Measurements from ENCODE around the gene KNG1. TPM values are rescaled to one million over a fixed set of nuclear protein-coding genes. Genes with fewer than 3 reads are reported as not detected.

The KNG1 gene
- total RNA-seq, 4 donors from 2014 or later = not detected

GRCh38 chr3:186724911-186725310 lies 7.8 kb downstream of the KNG1 start:
- WGBS, 2 donors = 86 to 87% methylated on average over 12 of the region's 12 CpGs
- intact Hi-C loops (cut with DNase I; ENCODE audit: low total_unique reads) = no loop called here
- no peak for DNase-seq (ENCODE audit: low spot score in 2 of 2)
- no peak for TF ChIP-seq CTCF (IDR thresholded peaks at IDR 0.05)
- no peak for TF ChIP-seq POLR2A (IDR thresholded peaks at IDR 0.05)
- no peak overlapping the region for H3K4me3 ChIP-seq (ENCODE audit: low read depth, poor library complexity, severe bottlenecking)

DNA sequence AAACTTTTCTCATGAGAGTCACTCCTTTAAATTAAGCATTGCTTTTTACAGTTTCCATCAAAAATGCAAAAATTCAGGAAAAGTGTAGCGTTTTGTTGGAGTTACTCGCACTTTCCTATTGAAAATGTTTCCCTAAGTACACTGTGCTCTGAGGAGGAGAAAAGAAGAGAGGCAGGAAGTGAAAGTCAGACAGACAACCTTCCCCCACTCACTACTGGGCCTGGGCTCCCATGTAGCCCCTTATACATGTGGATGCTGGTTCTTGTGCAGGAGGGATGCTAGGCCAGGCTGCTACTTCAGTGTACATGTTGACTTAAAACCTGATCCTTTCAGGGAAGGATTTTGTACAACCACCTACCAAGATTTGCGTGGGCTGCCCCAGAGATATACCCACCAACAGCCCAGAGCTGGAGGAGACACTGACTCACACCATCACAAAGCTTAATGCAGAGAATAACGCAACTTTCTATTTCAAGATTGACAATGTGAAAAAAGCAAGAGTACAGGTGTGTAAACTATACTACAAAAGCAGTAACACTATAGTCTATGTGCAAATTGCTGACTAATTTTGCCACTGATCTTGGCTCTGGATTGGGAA lies 15.1 kb downstream of the KNG1 start:
- WGBS, 2 donors = 89 to 90% methylated on average over 4 of the region's 4 CpGs
- intact Hi-C loops (cut with DNase I; ENCODE audit: low total_unique reads) = no loop called here
- no peak overlapping the region for H3K4me3 ChIP-seq (ENCODE audit: low read depth, poor library complexity, severe bottlenecking)
- TF ChIP-seq CTCF (IDR thresholded peaks at IDR 0.05) (no peak), POLR2A (IDR thresholded peaks at IDR 0.05) (no peak)
- DNase-seq (ENCODE audit: low spot score in 2 of 2) = no peak

- 85 to 89% methylated on average over 7 of the region's 7 CpGs for WGBS, 2 donors
- TF ChIP-seq CTCF (IDR thresholded peaks at IDR 0.05) (no peak), POLR2A (IDR thresholded peaks at IDR 0.05) (no peak)
- intact Hi-C loops (cut with DNase I; ENCODE audit: low total_unique reads) = no loop called here
- H3K4me3 ChIP-seq (ENCODE audit: low read depth, poor library complexity, severe bottlenecking) = no peak overlapping the region
- DNase-seq (ENCODE audit: low spot score in 2 of 2) = no peak
Measured at GRCh38 chr3:186742618-186743380, 25.6 kb downstream of the KNG1 start.

GRCh38 chr3:186743666-186744065 lies 26.5 kb downstream of the KNG1 start:
- 57 to 68% methylated on average over 3 of the region's 3 CpGs for WGBS, 2 donors
- no peak overlapping the region for H3K4me3 ChIP-seq (ENCODE audit: low read depth, poor library complexity, severe bottlenecking)
- intact Hi-C loops (cut with DNase I; ENCODE audit: low total_unique reads) = no loop called here
- DNase-seq (ENCODE audit: low spot score in 2 of 2) = no peak
- no peak for TF ChIP-seq POLR2A (IDR thresholded peaks at IDR 0.05)

DNA sequence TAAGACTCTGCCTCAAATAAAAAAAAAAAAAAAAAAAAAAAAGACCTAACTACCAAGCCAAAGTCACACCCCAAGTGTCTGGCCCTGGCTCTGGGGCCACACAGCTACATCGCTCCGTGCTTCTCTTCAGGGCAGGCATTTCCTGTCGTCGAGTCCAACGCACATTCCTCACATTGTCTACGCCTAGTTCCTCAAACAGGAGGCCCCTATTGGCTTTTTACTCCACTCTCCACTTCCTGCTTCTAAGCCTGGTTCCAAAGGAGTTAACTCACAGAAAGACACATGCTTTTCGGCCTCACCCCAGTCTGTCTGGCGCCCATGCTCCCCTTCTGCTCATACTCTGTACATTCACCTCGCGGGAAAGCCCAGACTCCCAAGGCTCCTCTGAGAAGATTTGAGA lies 28.8 kb downstream of the KNG1 start:
- intact Hi-C loops (cut with DNase I; ENCODE audit: low total_unique reads) = no loop called here
- TF ChIP-seq CTCF (IDR thresholded peaks at IDR 0.05) (no peak), POLR2A (IDR thresholded peaks at IDR 0.05) (no peak)
- no peak overlapping the region for H3K4me3 ChIP-seq (ENCODE audit: low read depth, poor library complexity, severe bottlenecking)
- WGBS, 2 donors = 6 to 15% methylated on average over 10 of the region's 10 CpGs
- DNase-seq (ENCODE audit: low spot score in 2 of 2) = peak in 1 of 2 donors; percentile 27

DNA sequence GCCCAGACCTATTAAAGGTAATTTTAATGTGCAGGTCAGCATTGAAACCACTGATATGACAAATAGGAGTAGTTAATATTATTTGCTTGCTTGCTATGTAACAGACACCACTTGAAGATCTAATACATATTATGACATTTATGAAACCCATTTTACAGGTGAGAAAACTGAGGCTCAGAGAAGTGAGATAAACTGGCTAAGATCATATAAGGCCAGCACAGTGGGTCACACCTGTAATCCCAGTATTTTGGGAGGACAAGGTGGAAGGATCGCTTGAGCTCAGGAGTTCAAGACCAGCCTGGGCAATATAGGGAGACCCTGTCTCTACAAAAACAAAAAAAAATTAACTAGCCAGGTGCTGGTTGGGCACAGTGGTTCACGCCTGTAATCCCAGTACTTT lies 33.2 kb downstream of the KNG1 start:
- 96 to 100% methylated on average over 2 of the region's 2 CpGs for WGBS, 2 donors
- no peak overlapping the region for H3K4me3 ChIP-seq (ENCODE audit: low read depth, poor library complexity, severe bottlenecking)
- TF ChIP-seq POLR2A (IDR thresholded peaks at IDR 0.05) = no peak
- no peak for TF ChIP-seq CTCF (IDR thresholded peaks at IDR 0.05)
- DNase-seq (ENCODE audit: low spot score in 2 of 2) = no peak
- intact Hi-C loops (cut with DNase I; ENCODE audit: low total_unique reads) = loop anchor here (10.0 kb wide), 1 partner anchor 136 kb away; the partner anchor contains the start of gene AHSG
